Testis (tissue), 2 donors: Measurements from ENCODE around the gene MBP.

Experiments used
- POLR2A ChIP-seq: fragments of 450-650 bp; IDR thresholded peaks from one replicate; pipeline ENCODE4 v1.6.1; 2017; ENCODE audit warnings: antibody characterized with exemption, mild to moderate bottlenecking, moderate library complexity
- TF ChIP-seq, protein P1 (sequence below), 3 experiments: fragments of 450-650 bp in 2 of 3; fragments of 200-600 bp in 1 of 3; sonication (generic) in 1 of 3; IDR thresholded peaks; one replicate each; pipeline ENCODE4 v1.5.1; 2016 to 2019; ENCODE audit warnings: antibody characterized with exemption in 3 of 3, mild to moderate bottlenecking in 2 of 3, moderate library complexity in 1 of 3

DNA sequence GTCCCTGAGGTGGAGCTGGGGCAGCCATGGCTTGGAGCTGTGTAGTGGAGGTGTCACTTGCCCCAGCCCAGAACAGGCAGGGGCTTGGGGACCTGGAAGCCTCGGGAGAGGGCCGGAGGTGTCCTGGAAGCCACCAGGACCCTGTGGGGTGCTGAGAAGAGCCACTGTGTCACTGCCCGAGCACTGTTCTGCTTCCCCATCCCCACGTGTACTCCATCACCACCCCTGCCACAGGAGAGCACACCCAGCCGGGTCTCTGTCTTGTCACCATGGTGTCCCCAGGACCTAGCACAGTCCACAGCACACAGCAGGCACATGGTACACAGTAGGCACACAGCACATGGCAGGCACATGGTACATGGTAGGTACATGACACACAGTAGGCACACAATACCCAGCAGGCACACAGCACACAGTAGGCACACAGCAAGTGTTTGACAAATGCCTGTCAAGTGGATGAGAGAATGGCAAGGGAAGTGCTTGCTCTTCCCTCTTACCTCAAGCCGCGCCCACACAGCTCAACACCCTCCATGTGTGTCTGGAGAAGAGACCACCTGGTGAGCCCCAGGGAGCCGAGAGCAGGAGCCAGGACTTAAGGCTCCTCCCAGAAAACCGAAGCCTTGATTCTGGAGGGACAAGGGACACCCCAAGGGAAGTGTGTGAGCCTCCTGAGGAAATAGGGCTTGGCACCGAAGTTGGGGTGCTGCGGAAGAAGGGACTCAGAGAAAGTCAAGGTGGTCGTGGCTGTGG is 13.3 kb downstream of the MBP start:
- TF ChIP-seq, protein P1, sequence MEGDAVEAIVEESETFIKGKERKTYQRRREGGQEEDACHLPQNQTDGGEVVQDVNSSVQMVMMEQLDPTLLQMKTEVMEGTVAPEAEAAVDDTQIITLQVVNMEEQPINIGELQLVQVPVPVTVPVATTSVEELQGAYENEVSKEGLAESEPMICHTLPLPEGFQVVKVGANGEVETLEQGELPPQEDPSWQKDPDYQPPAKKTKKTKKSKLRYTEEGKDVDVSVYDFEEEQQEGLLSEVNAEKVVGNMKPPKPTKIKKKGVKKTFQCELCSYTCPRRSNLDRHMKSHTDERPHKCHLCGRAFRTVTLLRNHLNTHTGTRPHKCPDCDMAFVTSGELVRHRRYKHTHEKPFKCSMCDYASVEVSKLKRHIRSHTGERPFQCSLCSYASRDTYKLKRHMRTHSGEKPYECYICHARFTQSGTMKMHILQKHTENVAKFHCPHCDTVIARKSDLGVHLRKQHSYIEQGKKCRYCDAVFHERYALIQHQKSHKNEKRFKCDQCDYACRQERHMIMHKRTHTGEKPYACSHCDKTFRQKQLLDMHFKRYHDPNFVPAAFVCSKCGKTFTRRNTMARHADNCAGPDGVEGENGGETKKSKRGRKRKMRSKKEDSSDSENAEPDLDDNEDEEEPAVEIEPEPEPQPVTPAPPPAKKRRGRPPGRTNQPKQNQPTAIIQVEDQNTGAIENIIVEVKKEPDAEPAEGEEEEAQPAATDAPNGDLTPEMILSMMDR (IDR thresholded peaks at IDR 0.05) = no peak
- TF ChIP-seq POLR2A = no peak
